DMS114 treated with DMSO at 0.1 percent for 48 hours (cell line): Measurements from ENCODE around the gene SKI.
A peak's percentile ranks its signal among the peaks of the same experiment; 100 is the strongest.

ENCODE experiments used
- DNase-seq: peaks from one replicate; lab custom pipeline; 2025; ENCODE audit not compliant: unreplicated experiment; lab: John Stamatoyannopoulos, UW

Gene SKI

DNA sequence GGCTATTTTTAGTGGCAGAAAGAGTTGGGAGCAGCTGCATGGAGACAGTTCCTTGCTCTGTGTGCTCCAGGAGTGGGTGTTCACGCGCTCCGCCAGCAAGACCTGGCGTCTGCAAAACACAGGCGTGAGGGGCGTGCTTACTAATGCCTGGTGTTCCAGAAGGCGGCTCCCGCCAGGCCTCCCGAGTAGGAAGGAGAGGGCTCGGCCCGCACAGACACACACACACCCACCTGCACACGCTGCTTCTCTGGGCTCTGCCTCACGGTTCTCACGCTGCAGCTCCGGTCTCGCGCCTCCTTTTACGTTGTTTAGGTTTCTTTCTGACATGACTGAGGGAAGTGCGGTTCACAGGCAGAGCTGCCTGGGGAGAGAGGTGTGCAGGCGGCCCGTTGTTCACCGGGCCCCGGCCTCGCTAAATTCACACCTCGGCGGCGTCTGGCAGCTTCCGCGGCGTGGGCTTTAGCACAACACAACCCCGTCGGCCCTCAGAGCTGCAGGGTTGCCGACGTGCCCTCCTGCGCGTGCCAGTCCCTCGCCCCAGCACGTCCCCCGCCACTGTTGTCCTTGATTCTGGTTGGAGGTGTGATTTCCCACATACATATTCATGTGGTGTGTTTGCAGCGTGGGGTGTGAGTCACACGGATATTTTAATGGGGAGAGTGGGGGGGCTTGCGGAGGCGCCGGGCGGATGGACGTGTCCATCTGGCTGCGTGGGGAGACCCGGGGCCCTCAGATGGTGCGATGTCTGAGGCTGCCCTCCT lies 77.0 kb downstream of the SKI start:
- DNase-seq, result no peak

DNA sequence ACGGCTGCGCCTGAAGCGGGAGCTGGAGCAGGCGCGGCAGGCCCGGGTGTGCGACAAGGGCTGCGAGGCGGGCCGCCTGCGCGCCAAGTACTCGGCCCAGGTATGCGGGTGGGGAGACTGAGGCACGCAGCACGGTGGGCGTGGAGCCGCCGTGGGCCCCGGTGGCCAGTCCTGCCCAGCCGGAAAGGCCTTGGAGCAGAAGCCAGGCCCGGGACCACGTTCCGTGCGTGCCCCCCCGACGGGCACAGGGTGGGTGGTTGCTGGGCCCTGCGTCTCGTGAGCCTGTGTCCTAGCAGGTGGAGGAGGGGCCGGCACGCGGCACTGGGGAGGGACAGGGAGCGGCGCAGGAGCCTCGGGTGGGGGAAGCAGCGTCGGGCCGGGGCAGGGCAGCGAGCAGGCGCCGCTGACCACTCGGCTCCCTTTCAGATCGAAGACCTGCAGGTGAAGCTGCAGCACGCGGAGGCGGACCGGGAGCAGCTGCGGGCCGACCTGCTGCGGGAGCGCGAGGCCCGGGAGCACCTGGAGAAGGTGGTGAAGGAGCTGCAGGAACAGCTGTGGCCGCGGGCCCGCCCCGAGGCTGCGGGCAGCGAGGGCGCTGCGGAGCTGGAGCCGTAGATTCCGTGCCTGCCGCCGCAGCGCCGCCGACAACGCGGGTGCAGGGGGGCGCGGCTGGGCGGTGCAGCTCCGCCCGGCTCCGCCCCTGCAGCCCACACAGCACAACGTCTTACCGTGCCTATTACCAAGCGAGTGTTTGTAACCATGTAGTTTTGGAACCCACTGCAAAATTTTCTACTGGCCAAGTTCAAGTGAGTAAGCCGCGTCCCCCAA lies 78.2 kb downstream of the SKI start:
- DNase-seq, result no peak

DNA sequence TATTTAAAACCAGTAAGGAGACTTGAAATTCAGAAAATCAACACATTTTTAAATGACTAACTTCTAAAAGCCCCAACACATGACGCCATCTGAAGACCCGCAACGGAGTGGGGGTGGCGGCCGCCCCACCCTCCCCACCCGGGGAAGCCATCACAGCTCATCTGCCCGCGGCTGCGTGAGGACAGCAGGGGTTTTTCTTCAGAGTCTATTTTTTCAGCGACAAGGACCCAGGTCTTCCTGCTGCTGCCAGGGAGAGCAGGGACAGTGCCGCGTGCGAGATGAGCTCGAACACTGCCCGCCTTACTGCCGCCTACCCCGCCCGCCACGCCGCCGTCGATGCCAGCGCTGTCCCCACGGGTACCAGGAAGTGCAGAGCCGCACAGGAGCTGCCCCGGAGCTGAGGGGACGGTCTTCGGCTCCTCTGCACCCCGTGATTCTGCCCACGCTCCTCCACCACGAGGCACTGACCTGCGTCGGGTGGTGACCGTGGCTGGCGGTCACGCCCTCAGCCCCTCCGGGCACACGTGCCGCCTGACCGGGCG lies 79.0 kb downstream of the SKI start:
- no peak for DNase-seq

DNA sequence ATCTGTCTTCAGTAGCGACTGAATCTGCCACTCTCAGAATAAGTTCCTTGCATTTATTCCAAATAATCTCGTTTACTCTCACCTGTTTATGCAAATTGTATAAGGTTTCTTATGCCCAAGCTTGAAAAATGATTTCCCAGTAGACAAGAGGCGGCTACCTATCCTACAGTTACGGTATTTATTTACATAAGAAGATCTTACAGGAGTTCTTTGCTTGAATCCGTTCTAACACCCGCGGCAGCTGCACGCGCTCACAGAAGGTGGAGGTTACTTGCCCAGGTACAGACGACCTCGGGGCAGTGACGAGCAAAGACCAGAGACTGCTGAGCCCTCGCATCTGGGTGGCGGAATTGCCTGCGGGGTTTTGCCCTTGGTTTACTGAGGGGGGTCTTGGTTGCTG lies 79.9 kb downstream of the SKI start:
- DNase-seq, result no peak

DNA sequence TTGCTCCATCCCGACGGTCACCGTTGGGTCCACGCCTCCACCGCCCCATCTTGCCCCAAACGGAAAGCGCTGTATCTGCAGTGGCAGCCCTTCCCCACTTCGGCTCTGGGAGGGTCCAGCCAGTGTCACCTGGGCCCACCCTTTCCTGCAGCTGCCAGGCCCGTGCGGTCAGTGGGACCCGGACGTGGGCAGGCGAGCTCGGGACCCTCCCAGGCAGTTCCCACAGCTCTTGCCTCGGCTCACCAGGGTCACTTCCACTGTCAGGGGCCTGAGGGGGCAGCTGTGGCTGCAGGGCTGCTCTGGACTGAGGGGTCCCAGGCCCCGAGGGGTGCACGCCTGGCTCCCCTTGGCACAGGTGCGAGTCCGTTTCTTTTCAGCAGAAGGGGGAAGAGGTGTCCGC lies 80.7 kb downstream of the SKI start:
- DNase-seq, result no peak

DNA sequence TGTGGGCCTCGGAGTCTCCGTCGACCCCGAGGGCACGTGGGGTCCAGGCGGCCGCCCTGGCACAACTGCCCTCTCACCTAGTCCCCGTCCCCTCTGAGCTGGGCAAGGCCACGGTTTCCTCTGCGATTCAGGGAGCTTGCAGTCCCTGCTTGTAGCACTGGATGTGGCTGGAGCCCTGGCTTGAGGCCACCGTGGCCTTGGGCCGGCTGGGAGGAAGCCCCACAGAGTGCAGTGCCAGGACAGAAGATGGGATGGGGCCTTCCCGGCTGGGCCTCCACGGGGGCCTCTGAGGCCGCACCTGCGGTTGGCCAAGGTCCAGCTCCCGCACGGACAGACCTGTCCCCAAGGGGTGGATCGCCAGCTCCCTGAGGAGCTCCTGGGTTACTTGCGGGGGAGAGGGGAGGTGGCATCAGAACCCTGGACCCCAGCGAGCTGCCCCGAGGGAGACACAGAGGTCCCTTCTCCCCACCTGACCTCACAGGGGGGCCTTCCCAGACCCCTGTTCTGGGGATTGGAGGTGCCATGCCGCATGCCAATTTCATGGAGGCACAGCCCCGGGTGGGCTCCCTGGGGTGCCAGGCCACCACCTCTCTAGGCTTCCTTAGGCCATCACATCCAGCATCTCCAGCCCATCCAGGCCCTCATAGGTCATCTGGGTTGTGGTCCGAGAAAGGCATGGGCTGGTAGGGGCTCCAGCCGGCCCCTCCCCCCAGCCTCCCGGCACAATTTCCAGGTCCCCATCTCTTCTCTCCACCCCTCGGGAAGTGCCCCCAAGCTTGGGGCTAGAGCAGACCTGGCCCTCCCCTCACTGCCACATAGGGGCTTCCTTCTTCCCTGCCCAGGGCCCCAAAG lies 82.4 kb downstream of the SKI start:
- DNase-seq, result no peak

DNA sequence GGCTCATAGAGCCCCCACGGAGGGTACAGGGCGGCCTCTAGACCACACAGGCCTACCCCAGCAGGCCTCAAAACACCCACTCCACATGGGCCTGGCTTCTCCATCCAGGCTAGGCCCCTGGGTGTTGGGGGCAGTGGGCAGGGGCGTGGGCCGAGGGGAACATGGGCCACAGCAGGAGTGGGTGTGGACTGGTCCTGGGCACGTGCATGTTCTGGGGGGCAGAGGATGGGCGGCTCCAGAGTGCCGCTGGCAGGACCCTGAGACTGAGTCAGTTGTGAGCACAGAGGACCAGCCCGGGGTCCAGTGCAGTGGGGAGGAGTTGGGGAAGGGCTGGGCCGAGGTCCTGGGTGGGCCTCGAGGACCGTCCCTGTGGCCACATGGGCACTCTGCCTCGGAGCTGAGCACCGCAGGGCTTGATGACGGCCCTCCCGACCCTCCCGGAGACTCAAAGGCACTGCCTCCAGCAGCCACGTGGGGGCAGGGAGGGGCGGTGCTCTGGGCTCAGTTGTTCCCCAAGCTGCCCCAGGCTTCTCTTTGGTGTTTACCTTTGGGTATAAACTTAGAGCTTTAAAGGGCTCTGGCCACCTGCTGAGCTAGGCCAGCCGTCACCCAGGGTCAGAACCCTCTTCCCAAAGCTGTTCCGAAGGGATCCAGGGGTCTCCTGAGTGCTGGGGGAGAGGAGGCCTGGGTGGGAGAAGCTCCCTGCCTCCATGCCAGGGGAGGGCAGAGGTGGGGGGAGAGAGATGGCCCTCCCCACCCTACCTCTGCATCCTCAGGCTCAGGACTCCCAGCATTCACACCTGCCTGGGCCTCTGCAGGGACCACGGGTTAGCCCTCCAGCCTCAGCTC lies 83.3 kb downstream of the SKI start:
- DNase-seq, result peak; percentile 33

DNA sequence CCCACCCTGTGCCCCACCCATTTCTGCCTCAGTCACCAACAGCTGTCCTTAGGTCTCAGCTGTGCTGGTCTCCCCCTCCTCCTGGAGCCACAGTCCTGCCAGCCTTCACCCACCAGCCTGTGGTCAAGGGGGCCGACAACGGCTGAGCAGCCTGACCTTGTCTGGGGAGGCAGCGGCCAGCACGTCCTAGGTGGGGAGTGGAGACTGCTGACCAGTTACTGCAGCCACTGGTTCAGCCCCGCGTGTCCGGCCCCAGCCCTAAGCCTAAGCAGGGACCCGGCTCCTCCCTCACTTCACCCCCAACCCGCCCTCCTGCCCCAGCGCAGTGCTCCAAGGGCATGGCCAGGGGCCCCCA lies 84.0 kb downstream of the SKI start:
- DNase-seq, result no peak

DNA sequence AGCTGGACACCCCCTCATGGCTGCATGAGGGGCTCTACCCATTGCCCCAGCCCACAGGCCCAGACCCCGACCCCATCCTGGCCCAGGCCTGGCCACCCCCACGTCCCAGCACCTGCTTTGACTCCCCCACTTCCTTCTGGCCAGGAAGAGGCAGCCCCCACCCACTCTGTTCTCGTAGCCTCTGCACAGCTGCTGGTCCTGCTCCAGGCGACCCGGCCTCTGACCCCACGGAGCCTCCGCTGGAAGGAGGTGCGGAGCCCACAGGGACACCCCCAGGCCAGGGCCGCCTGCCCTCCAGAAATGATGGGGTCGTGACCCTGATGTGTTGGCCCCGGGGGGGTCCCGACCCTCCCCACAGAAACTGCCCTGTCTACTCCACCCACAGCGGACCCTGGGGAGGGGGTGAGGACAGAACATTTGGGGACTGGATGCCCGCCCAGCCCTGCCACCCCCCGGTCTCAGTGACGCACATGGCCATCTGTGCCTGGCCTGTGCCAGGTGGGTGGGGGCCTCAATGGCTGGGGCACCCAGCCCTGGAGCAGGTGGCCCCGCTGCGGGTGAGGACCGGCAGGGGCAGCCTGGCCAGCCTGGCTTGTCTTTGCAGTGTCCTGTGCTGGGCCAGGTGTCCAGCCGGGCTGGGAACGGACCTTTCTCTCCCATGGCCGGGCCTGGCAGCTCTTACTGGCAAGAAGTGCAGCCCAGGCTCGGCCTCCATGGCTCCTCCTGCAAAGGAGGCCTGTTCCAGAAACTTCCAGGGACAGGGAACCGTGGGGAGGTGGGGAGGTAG lies 84.6 kb downstream of the SKI start:
- DNase-seq, result no peak

DNA sequence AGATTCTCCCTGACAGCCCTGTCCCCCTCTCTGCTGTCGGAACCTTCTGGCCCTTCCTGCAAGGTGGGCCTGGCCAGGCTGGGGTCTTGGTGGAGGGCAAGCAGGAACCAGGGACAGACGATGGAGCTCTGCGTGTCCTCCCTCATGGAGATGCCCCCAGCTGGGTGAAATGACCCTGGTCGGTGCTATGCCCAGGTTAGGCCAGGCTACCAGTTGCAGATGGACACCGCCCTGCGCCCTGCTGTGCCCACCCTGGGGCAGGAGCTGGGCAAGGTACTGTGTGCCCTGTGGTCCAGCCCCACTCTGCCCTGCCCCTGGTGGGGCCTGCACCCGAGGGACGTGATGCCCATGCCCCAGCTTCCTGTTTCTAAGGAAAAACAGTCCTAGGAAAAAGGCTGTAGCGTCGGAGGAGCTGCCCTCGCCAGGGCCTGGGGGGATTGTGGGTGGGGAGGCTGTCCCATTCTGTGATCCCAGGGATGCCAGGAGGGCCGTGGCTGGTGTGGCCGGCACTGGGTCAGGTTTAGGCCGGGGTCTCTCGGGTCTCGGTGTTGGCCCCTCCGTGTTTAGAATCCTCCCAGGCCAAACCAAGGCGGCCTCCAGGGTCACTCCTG lies 85.6 kb downstream of the SKI start:
- DNase-seq, result no peak

DNA sequence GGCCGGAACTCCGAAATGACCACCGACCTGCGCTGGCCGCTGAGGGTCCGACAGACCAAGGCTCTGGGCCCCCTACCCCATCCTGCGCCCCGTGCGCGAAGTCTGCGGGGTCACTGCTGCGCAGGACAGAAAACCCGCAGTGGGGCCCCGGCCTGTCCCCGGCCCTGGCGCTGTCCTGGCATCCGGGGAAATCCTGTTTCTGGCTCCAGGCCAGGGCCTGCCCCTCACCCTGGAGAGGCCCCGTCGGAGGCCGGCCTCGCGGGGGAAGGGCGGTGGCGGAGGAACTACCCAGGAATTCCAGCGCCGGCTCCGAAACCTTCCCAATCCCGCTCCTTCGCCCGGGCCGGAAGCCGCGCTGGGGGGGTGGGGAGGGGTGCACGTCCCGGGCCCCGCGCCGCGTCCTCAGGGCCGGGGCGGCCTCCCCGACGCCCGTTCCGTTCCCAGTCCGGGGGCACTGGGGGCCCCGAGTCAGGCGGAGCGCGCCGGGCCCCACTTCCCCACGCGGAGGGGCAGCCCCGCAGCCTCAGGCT lies 86.2 kb downstream of the SKI start:
- no peak for DNase-seq

DNA sequence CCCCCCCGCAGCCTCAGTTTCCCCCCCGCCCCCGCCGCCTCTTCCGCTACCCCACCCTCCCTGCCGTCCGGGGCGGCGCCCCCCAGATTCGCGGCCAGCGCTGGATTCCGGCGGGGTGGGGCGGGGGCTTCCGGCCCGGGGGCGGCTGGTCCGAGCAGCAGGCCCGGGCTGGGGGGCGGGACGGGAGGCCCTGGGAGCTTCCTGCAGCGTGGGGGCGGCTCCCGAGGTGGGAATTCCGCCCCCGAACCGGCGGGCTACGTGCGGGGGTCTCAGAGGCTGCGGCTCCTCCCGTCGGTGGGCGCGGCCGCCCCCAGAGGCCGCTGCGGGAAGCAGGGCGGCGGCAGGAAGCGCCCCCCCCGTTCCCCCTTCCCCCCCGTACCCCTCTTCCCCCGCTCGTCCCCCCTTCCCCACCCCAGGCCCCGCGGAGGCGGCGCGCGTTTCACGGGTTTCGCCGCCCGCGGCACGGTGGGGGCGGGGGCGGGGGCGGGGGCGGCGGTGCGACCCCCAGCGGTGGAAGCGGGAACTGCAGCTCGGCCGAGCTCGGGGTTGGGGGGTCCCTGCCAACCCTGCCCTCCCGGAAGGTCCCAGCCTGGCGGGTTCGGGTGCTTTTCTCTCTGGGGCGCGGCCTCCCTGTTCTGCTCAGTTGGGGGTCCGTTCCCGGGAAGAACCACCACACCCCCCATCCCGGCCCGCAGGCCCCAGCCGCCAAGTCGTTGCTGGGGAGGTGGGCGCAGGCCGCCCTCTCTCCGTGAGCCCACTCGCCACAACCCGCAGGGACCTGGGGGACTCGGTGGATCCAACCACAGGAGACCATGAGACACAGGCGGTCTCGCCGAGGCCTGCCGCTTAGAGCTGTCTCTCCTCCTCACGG lies 86.9 kb downstream of the SKI start:
- DNase-seq, result peak; percentile 34

DNA sequence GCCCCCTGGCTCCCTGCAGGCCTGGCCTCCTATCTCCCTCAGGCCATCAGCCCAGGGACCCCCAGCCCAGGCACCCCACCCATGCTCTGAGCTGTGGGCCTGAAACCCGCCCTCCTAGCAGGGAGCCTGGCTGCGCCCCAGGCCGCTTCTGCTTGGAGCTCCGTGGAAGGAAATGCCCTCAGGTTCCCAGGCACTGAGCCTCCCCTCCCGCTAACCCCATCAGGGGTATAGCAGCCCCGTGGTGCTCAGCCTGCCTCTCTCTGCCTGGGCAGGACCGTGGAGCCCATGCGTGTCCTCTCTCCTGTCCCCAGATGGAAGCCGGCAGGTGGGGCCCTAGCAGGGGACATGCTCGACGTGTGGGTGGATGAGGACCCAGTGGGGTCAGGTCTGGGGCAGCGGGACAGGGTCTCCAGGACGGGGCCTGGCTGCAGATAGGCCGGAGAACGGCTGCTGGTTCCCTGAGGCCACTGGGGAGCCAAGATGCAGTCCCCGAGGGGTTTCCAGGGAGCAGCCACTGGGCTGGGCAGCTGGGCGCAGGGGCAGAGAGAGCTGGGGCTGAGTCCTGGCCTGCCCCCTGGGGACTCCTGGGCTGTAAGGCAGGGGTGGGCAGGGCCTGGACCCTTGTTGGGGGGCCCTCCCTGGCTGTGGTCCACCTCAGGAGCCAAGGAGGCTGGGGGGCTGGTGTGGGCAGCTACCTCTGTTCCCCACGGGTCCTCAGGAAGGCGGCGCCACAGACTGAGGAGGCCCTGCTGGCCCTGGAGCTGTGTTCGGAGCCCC lies 87.7 kb downstream of the SKI start:
- no peak for DNase-seq

DNA sequence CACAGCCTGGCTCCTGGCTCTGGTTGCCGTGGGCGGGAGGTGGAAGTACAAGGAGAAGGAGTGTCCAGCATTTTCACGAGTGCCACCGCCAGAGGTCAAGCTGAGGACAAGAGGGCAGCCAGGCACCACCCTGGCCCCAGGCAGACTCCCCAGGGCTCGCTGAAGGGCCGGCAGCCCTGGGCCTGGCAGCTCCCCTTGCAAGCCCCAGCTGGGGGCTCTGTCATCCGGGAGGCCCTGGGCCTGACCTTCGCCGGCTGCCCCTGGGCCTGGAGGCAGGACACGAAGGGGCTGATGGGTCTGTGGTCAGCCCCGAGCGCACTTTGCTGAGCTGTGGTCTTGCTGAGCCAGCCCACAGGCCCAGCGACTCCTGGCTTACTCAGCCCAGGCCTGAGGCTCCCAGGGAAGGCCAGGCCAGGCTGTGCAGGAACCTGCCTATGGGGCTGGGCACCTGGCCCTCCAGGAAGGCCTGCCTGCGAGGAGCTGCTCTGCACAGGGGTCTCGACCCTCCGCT lies 88.4 kb downstream of the SKI start:
- no peak for DNase-seq

DNA sequence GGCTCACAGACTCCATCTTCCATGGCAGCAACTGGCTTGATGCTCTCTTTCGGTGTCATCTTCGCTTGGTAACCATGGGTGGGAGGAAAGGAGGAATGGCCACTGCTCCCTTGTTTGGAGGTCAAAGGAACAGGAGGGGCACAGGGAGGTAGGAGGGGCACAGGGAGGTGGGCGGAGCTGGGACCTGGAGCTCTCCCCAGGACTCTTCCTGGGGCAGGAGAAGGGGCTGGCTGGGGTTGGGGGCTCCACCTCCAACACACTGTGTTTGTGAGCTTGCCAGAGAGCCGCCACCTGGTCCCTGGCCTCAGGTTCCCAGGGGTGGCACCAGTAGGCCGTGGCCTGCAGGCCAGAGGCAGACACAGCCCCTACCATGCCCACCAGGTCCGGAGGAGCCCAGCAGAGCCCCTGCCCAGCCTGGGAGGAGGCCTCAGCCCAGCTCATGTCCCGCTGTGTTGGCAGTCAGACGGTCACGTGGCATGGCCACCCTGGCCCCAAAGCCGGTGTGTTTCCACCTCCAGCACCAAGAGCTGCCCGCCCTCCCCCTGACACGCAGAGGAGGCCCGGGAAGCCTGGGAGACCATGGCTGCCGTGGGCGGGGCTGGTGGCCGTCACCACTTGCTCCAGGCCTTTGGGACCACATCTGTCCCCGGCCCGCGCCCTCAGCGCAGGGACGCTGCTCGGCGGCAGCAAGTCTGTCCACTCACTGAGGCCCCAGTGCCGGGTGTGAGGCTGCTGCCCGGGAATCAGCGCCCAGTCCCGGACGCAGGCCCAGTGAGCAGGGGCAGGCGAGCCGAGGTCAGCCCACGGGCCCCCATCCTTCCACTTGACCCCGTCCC lies 89.3 kb downstream of the SKI start:
- DNase-seq, result no peak
